Type B pancreatic cell (in vitro differentiated cells): ENCODE data around the gene BBX. TPM values are rescaled to one million over a fixed set of nuclear protein-coding genes. Genes with fewer than 3 reads are reported as not detected.

Experiments used
- DNase-seq: peaks from one replicate; pipeline ENCODE4 v3.0.0; 2021; ENCODE audit warnings: mixed read lengths; ENCODE audit not compliant: unreplicated experiment; ENCODE audit errors: extremely low spot score
- H3K27ac Mint-ChIP-seq: 2 replicates; pipeline ENCODE4 v1.8.0; 2021; ENCODE audit warnings: mild to moderate bottlenecking, mixed read lengths
- H3K27me3 Mint-ChIP-seq: 2 replicates; pipeline ENCODE4 v1.8.0; 2021; ENCODE audit warnings: mixed read lengths
- H3K36me3 Mint-ChIP-seq: 2 replicates; pipeline ENCODE4 v1.8.0; 2021; ENCODE audit warnings: mixed read lengths
- H3K4me1 Mint-ChIP-seq: one replicate; pipeline ENCODE4 v1.8.0; 2021; ENCODE audit warnings: mixed read lengths; ENCODE audit not compliant: unreplicated experiment
- H3K4me3 Mint-ChIP-seq: 2 replicates; pipeline ENCODE4 v1.8.0; 2021; ENCODE audit warnings: mild to moderate bottlenecking, mixed read lengths
- H3K9me3 Mint-ChIP-seq: 2 replicates; pipeline ENCODE4 v1.8.0; 2021; ENCODE audit warnings: mixed read lengths
- total RNA-seq: library from RNA; stranded (reverse); gene quantifications from 2 replicates; pipeline ENCODE4 v1.2.1, GENCODE V29; 2021; ENCODE audit warnings: low replicate concordance
- TF ChIP-seq, protein P1 (sequence below): fragments of 200-600 bp; sonication (generic); conservative IDR thresholded peaks from 2 replicates; pipeline ENCODE4 v1.5.0; 2021; ENCODE audit warnings: antibody characterized with exemption, mild to moderate bottlenecking

BBX gene
- total RNA-seq, 1 donor from 2014 or later = 52.8 TPM

- peaks cover 26% of the 10 kb centered on the region for H3K27me3 Mint-ChIP-seq
- peaks cover 3% of the 10 kb centered on the region for H3K9me3 Mint-ChIP-seq
- peaks cover 14% of the 10 kb centered on the region for H3K4me1 Mint-ChIP-seq
- TF ChIP-seq, protein P1, sequence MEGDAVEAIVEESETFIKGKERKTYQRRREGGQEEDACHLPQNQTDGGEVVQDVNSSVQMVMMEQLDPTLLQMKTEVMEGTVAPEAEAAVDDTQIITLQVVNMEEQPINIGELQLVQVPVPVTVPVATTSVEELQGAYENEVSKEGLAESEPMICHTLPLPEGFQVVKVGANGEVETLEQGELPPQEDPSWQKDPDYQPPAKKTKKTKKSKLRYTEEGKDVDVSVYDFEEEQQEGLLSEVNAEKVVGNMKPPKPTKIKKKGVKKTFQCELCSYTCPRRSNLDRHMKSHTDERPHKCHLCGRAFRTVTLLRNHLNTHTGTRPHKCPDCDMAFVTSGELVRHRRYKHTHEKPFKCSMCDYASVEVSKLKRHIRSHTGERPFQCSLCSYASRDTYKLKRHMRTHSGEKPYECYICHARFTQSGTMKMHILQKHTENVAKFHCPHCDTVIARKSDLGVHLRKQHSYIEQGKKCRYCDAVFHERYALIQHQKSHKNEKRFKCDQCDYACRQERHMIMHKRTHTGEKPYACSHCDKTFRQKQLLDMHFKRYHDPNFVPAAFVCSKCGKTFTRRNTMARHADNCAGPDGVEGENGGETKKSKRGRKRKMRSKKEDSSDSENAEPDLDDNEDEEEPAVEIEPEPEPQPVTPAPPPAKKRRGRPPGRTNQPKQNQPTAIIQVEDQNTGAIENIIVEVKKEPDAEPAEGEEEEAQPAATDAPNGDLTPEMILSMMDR = no peak
- H3K27ac Mint-ChIP-seq = no peak overlapping the region
- no peak for DNase-seq
- no peak overlapping the region for H3K4me3 Mint-ChIP-seq
- peaks cover under 1% of the 10 kb centered on the region for H3K36me3 Mint-ChIP-seq
Observed at GRCh38 chr3:107857854-107858253, 335.1 kb downstream of the BBX start.

DNA sequence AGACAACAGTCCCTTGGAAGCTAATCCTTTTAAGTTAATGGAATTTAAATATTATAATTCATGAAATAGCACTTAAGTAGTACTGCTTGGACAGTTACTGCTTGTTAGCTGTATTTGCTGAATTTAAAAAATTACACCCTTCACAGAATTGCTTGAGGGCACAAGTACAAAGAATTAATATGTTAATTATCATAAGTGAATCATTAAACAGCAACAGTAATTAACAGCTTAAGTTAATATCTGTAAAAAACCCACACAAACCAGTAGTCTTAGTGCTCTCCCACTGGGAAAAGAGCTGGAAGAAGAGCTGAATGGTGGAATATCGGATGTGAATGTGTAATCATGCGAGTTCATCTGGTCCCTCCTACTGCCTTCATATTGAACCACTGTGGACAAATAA is 336.1 kb downstream of the BBX start:
- DNase-seq = no peak
- no peak overlapping the region for H3K4me3 Mint-ChIP-seq
- H3K36me3 Mint-ChIP-seq = no peaks in the 10 kb centered on the region
- peaks cover 3% of the 10 kb centered on the region for H3K9me3 Mint-ChIP-seq
- peaks cover 20% of the 10 kb centered on the region for H3K27me3 Mint-ChIP-seq
- H3K4me1 Mint-ChIP-seq = peaks cover 10% of the 10 kb centered on the region
- TF ChIP-seq, protein P1 = no peak
- no peak overlapping the region for H3K27ac Mint-ChIP-seq

Other genes starting within 250 kb of the BBX start
- gene CCDC54, start 145.5 kb upstream of the BBX start, total RNA-seq = not detected in 2 replicates